Retinal pigment epithelial cell (primary cell): ENCODE measurements around the gene ACE2.

Experiments
- DNase-seq: peaks from one replicate; pipeline ENCODE4 v3.0.0-alpha.2; 2010; ENCODE audit warnings: low read depth
- H3K4me3 ChIP-seq: 2 replicates; pipeline ENCODE4 v1.5.1; 2011; ENCODE audit warnings: mild to moderate bottlenecking, low read length, control low read depth, moderate library complexity
- TF ChIP-seq, protein P1 (sequence below): conservative IDR thresholded peaks from 2 replicates; pipeline ENCODE4 v1.5.1; 2011; ENCODE audit warnings: low read depth, low read length, control low read depth, inconsistent platforms

The ACE2 gene

DNA sequence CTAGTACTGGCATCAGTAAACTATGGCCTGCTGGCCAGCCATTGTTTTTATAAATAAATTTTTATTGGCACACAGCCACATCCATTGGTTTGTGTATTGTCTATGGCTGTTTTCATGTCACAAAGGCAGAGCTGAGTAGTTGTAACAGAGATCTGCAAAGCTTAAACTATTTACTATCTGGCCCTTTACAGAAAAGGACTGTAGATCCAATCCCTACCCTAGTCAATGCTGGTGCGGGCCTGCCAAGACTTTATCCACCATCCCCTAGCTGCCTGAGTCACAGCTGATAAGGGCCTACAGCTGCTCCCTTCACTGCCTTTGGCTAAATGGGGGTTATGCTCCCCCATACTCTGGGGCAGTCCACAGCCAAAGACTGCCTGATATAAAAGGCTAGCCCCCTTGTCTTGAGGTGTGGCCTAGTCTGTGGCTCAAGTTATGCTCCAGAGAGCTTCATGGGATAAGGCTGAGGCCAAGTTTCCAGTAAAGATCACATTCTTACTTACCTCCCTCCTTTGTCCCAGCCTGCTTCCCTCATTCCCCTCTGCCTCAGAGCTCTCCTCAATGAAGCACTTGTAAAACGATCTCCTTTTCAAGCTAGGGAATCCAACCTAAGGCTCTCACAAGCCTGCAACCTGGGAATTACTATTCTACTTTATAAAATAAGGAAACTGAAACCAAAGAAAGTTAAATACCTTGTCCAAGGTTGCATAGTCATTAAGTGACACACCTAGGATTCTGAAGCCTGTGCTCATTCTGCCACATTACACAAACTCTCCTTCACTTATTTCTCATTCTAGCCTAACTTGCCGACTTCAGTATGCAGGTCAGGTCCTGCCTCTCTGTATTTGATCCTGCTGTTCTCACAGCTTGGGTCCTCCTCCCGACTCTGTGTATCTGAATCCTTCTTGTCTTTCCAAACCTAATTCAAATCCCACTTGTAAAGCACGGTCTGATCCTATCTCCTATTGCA is 20.7 kb downstream of the ACE2 start:
- no peak for DNase-seq
- TF ChIP-seq, protein P1, sequence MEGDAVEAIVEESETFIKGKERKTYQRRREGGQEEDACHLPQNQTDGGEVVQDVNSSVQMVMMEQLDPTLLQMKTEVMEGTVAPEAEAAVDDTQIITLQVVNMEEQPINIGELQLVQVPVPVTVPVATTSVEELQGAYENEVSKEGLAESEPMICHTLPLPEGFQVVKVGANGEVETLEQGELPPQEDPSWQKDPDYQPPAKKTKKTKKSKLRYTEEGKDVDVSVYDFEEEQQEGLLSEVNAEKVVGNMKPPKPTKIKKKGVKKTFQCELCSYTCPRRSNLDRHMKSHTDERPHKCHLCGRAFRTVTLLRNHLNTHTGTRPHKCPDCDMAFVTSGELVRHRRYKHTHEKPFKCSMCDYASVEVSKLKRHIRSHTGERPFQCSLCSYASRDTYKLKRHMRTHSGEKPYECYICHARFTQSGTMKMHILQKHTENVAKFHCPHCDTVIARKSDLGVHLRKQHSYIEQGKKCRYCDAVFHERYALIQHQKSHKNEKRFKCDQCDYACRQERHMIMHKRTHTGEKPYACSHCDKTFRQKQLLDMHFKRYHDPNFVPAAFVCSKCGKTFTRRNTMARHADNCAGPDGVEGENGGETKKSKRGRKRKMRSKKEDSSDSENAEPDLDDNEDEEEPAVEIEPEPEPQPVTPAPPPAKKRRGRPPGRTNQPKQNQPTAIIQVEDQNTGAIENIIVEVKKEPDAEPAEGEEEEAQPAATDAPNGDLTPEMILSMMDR = no peak
- no peak overlapping the region for H3K4me3 ChIP-seq

DNA sequence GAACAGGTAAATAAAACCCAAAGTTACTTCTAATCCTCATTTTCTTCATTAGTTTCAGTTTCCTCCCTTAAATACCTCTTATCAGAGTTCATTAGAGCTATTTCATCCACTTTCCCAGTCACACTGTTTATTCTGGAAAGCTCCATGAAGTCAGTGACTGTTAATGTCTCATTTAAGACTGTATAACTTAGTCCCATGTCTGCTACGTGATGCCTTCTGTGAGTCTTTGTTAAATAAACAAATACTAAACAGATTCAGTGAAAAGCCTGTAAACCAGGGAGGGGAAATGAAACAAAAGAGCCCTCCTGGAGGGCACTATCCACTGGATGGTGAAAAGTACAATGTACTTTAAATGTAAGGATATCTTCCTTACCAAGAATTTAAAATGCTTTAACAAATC is 24.7 kb downstream of the ACE2 start:
- DNase-seq = no peak
- no peak overlapping the region for H3K4me3 ChIP-seq
- TF ChIP-seq, protein P1 = no peak

DNA sequence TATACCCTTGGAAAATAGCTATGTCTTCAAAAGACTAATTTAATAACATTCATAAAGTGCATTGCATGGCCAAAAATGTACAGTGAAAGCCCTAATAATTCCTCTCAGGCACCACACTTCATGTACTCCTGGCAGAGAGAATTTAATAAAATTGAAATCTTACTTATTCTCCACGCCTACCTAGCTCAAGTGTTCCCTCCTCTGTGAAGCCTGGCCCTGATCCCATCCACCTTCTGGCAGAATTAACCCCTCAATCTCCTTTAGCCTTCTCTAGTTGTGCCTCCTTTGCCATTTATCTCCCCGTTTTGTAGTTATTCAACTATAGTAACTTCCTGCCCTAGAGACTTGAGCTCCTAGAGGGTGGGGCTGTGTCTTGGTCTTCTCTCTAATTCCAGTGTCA is 26.7 kb downstream of the ACE2 start:
- no peak overlapping the region for H3K4me3 ChIP-seq
- TF ChIP-seq, protein P1 = no peak
- DNase-seq = no peak

DNA sequence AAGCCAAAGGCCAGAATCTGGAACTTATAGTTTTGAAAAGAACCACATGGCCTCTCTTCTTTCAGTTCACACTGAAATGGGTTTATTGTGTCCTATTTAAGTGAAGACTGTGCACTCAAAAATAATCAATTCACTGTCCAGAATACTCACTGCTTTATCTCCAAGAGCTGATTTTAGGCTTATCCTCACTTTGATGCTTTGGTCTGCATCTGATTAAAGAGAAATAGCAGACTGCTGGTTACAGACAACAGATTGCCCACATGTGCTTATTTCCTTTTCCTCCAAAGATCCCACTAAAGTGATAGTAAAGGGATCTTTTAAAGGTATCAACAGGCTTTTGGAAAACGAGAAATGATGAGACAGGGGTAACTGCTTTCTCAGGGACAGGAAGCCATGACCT is 30.6 kb downstream of the ACE2 start:
- TF ChIP-seq, protein P1 = no peak
- DNase-seq = no peak
- H3K4me3 ChIP-seq = no peak overlapping the region

DNA sequence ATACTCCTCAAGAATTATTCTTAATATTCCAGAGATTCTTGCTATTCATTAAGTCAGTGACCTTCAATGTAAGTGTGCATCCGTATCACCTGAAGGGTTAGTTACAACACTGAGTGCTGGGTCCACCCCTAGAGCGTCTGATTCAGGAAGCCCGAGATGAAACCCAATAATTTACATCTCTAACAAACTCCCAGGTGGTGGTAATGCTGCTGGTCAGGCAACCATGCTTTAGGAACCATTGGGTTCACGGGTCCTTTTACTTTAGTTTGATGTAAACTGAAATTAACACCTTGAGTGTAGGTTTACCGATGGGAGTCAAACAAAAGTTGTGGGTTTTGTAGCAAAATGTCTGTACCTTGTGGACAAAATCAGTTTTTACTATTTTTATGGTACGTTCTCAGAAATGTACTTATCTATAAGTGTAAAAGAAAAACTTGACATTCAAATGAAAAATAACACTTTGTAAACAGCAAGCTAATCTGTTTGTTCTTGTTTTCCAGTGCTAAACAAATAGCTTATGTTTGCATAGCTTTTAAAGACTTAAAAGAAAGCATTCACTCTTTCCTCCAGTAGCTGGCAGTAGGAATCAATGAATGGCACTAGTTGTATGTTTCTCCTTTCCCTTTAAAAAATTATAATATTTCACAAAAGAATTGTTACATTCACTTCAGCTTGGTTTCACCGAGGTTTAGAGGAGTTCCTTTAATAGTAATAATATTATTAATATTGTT is 32.7 kb downstream of the ACE2 start:
- H3K4me3 ChIP-seq = no peak overlapping the region
- no peak for DNase-seq
- TF ChIP-seq, protein P1 = peak; percentile 63

DNA sequence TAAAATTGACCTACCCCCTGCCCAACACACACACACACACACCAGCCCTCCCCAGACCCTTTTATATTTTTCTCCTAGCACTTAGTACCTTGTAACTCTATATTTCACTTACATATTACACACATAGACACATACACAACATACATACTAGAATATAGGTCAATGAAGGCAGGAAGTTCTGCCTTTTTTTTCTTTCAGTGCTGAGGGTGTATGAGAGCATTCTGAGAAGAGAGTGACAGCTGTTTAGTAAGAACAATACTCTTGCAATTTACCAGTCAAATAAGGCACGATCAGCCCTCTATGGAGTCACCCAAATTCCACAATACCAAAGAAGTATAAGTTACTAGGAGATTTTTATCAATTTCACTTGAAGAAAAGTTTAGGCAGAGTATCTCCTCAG is 33.5 kb downstream of the ACE2 start:
- no peak for DNase-seq

More for the DNA sequence above, 33.5 kb downstream of the ACE2 start:
- TF ChIP-seq, protein P1 = no peak
- H3K4me3 ChIP-seq = no peak overlapping the region
